ENCODE data around the gene ZNF490.

GRCh38 chr19:12596927-12597548 lies 13.6 kb downstream of the ZNF490 start:
- TF ChIP-seq CTCF (IDR thresholded peaks at IDR 0.05; ENCODE audit: low read depth, low read length), result no peak
- no peak for TF ChIP-seq EZH2phosphoT487 (IDR thresholded peaks at IDR 0.05; ENCODE audit: low read depth)

Measured in OCI-LY3 (cell line).